ENCODE data around the gene IL11.
A peak's percentile ranks its signal among the peaks of the same experiment; 100 is the strongest.
"Not testable (repeated sequence)": the region's sequence is repeated elsewhere in the genome, so short reads cannot be mapped to it uniquely, and the experiment has no call there.

Gene IL11

DNA sequence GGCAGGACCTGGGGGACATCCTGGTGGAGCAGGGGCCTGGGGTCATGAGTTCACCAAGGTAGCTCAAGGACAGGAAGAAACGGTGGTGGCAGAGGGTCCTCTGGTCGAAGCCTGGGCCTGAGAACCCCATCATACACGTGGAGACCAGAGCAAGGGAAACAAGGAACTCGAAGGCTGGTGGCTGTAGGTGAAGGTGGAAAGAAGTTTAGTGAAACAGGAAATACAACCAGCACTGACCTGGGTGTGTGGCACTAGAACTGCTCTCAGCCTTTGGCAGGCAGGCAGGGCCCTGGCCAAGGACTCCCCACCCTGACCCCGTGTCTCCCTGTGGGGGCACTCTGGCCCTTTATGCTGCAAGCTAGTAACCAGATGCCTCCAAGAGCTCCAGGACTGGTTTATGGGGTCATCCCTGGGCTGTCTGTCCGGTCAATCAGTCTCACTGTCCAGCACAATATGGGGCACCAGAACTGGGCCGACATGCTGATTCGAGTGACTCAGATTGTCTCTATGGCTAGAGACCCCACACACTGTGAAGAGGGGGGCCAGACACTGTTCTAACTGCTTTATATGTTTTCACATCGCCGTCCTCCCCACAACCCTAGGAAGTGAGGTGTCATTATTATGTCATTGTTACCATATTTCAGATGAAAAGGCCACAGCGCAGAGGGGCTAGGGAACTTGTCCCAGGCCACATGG is 19.5 kb downstream of the IL11 start:
- no peak for DNase-seq (ENCODE audit: low spot score)

DNA sequence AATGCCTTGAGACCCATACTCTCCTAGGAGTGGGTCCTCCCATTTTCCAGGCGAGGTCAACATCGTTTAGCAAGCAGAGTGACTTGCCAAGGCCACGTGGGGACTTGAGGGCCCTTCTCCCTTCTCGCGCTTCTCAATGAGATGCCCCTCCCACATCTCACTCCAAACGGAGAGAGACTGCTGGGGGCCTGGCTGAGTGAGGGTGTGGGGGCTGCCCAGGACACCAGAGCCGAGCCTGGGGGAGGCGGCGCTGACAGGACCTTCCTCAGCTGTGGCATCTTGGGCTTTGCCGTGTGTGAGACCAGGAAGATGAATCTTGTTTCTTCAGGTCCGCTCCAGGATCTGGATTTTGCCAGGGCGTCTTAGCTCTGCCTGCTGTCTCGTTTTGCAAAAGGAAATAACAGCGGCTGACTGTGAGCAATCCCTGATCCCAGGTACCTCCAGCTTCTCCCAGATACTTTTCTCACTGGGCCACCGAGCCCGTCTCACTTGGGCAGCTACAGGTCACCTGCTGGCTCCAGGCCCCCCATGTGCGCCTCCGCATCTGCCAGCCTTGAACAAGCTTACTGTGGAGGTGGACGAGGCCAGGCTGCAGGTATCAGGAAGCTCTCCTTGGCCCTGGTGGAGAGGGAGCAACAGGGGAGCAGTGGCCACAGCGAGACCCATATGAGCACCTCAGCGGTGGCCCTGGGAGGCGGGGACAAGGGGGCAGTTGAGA is 21.8 kb downstream of the IL11 start:
- no peak for DNase-seq (ENCODE audit: low spot score)

GRCh38 chr19:55347442-55348009 is 22.7 kb downstream of the IL11 start:
- DNase-seq (ENCODE audit: low spot score) = no peak

DNA sequence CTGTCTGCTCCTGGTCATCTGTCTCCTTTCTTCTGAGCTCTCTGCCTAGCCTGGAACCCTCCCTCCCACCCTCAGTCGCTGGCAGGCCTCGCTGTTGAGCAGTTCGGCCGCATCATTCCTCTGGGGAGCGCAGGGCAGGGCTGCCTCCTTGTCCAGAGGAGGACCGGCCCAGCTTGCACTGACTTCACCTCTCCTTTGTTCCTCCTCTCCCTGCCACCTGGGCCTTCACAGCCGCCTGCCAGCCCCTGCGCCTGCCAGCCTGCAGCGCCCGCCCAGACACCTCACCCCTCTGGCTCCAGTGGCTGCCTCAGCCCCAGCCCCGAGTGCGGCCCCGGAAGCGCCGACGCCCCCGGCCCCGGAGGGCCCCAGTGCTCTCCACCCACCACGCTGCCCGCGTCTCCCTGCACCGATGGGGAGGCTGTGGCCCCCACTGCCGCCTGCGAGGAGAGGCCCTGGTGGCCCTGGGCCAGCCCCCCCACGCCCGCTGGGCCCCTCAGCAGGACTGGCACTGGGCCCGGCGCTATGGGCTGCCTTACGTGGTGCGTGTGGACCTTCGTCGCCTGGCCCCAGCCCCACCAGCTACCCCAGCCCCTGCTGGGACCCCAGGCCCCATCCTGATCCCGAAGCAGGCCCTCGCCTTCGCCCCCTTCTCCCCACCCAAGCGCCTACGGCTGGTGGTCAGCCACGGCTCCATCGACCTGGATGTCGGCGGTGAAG is 23.4 kb downstream of the IL11 start:
- DNase-seq (ENCODE audit: low spot score) = no peak

- no peak for DNase-seq (ENCODE audit: low spot score)
Observed at GRCh38 chr19:55345818-55346724, 24.2 kb downstream of the IL11 start.

- no peak for DNase-seq (ENCODE audit: low spot score)
Observed at GRCh38 chr19:55345101-55345817, 25.0 kb downstream of the IL11 start.

DNA sequence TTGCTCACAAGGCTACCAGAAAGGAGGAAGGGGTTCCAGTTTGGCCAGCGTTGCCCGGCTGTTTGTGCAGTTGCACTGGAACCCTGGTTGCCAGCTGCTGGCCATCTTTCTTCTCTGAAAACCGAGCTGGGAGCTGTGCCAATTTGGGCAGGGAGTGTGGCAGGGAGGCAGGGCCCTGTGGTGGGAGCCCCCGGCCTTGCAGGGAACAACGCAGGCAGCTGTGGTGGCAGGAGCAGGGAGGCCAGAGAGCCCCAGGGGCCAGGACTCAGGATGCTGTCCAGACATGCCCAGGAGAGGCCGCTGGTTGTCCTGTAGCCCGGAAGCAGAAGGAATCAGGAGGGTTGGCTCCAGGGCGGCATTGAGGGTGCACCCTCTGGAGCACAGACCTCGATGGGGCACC is 25.8 kb downstream of the IL11 start:
- DNase-seq (ENCODE audit: low spot score) = no peak

- DNase-seq (ENCODE audit: low spot score) = no peak
Observed at GRCh38 chr19:55341595-55342531, 28.4 kb downstream of the IL11 start.

DNA sequence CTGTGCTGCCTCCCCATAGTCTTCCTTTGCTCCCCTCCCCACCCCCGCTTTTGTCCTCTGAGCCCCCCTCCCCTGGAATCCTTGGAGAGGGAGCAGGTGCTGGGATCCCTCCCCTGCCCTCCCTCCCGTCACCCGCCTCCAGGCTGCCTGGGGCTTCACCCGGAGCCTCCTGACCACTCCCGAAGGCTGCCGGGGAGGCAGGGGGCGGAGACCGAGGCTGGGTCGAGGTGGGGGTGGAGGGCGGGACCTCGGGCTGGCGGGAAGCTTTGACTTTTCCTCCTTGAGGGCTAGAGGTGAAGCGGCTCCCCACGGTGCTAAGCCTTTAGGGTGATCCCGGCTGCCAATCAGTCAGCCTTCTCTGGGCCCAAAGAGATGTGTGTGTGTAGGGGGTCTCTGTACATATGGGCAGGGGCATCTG is 29.1 kb downstream of the IL11 start:
- peak; percentile 93 for DNase-seq (ENCODE audit: low spot score)

- DNase-seq (ENCODE audit: low spot score) = no peak
Observed at GRCh38 chr19:55340784-55341147, 29.5 kb downstream of the IL11 start.

DNA sequence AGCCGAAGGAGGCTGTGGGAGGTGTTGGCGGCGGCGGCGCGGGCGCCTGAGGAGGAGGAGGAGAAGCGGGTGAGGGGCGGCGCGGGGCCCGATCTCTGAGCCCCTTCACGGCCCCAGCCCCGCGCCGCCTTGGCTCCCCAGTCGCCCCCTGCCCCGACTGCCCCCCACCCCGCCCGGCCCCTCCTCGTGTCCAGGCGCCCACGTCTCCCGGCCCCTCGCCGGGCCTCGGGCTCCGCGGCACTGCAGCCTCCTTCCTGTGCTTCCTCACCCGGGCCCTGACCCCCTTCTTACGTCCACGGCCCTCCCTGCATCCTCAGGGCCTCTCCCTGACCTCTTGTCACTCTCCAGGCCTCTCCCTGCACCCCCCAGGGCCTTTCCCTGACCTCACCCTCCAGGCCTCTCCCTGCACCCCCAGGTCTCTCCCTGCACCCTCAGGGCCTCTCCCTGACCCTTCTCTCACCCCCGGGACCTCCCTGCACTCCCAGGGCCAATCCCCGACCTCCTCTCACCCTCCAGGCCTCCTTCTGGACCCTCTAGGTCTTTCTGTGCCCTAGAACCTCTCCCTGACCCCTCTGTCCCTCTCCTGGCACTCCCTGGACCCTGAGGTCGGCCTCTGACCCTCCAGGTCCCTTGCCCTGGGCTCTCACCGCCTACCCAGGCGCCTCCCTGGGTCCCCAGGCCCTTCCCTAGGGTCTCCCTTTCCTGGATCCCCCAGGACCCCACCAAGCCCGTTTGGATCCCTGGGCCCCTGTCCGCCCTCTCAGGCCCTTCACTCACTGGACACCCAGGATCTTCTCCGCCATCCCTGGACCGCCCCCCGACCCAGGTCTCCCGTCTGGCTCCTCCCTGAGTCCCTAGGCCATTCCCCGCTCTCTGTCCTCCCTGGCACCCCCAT is 30.1 kb downstream of the IL11 start:
- DNase-seq (ENCODE audit: low spot score) = no peak

GRCh38 chr19:55339105-55339888 is 31.0 kb downstream of the IL11 start, which contains the start of gene KMT5C:
Gene KMT5C, plus strand, starts transcription at chr19:55339876. Its CDS starts 2,061 bp downstream, at chr19:55341937.
- peak; percentile 100 for DNase-seq (ENCODE audit: low spot score)

DNA sequence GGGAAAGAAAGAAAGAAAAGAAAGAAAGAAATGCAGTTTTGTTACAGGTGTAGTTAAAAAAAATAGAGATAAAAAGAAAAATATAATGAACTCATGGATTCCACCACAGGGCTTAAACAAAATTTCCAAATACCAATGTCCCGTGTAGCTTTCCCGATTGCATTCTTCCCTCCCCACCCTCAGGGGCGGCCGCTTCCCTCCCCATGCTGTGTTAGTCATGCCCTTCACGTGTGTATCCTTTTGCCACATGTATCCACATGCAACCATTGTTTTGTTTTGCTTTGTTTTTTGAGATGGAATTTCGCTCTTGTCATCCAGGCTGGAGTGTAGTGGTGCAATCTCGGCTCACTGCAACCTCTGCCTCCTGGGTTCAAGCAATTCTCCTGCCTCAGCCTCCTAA is 34.2 kb downstream of the IL11 start:
- no peak for DNase-seq (ENCODE audit: low spot score)

GRCh38 chr19:55333870-55334269 is 36.4 kb downstream of the IL11 start:
- no peak for DNase-seq (ENCODE audit: low spot score)

- not testable (repeated sequence) for DNase-seq (ENCODE audit: low spot score)
Observed at GRCh38 chr19:55329791-55330190, 40.5 kb downstream of the IL11 start.

DNA sequence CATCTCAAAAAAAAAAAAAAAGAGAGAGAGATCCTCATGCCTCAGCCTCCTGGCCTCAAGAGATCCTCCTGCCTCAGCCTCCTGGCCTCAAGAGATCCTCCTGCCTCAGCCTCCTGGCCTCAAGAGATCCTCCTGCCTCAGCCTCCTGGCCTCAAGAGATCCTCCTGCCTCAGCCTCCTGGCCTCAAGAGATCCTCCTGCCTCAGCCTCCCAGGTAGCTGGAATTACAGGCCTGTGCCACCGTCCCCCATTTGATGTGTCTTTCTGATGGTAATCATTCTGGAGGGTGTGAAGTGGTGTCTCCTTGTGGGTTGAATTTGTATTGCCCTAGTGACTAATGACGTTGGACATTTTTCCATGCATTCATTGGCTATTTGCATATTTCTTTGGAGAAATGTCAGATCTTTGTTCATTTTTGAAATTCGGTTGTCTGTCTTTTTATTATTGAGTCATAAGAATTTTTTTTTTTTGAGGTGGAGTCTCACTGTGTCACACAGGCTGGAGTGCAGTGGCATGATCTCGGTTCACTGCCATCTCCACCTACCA is 41.4 kb downstream of the IL11 start:
- peak; percentile 55 for DNase-seq (ENCODE audit: low spot score)

- no peak for DNase-seq (ENCODE audit: low spot score)
Observed at GRCh38 chr19:55325172-55325571, 45.1 kb downstream of the IL11 start, which contains the start of gene TMEM150B. Gene TMEM150B, minus strand, starts transcription at chr19:55325341. Its CDS starts 4,305 bp downstream, at chr19:55321036.
